ENCODE results near the gene RHOBTB3.

RHOBTB3 gene

DNA sequence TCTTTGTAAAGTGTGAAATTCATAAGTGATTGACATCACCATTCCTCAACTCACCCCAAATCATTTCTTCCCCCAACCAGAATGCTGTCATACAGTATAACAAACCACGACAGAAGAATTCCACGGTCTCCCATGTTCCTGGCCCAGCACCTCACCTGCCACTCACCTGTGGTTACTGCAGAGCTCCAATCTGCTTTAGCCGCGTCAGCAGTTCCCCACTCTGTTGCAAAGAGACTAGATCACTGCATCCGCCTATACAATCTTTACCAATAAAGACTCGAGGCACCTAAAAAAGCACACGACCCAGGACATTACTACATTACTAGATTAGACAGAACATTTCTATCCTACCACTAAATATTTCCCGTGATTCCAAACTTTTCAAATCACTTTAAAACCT is 85.2 kb downstream of the RHOBTB3 start:
- H3K4me3 ChIP-seq (replicated peaks; ENCODE audit: low read depth, low read length), result no peak overlapping the region
- no peak for DNase-seq (ENCODE audit: low read depth)
- TF ChIP-seq, protein P1, sequence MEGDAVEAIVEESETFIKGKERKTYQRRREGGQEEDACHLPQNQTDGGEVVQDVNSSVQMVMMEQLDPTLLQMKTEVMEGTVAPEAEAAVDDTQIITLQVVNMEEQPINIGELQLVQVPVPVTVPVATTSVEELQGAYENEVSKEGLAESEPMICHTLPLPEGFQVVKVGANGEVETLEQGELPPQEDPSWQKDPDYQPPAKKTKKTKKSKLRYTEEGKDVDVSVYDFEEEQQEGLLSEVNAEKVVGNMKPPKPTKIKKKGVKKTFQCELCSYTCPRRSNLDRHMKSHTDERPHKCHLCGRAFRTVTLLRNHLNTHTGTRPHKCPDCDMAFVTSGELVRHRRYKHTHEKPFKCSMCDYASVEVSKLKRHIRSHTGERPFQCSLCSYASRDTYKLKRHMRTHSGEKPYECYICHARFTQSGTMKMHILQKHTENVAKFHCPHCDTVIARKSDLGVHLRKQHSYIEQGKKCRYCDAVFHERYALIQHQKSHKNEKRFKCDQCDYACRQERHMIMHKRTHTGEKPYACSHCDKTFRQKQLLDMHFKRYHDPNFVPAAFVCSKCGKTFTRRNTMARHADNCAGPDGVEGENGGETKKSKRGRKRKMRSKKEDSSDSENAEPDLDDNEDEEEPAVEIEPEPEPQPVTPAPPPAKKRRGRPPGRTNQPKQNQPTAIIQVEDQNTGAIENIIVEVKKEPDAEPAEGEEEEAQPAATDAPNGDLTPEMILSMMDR (IDR thresholded peaks at IDR 0.05; ENCODE audit: low read length, missing control alignments), result no peak

DNA sequence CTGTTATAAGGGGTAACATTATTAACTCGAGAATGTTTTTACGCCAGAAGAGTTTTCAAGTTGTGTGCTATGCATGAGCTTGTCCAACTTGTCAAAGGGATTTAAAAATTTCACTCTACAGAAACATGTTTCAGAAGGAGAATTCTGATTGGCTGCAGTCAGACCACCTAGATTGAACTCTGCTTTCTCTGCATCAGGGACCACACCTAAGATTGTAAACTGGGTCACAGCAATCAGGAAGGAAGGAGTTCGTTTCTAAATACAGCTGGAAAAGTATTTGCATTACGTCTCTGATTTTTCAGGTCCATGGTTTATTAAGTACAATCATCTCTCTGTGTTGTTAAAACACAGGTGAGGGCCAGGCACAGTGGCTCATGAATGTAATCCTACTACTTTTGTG is 85.6 kb downstream of the RHOBTB3 start:
- no peak overlapping the region for H3K4me3 ChIP-seq (replicated peaks; ENCODE audit: low read depth, low read length)
- no peak for DNase-seq (ENCODE audit: low read depth)
- TF ChIP-seq, protein P1 (IDR thresholded peaks at IDR 0.05; ENCODE audit: low read length, missing control alignments), result no peak

DNA sequence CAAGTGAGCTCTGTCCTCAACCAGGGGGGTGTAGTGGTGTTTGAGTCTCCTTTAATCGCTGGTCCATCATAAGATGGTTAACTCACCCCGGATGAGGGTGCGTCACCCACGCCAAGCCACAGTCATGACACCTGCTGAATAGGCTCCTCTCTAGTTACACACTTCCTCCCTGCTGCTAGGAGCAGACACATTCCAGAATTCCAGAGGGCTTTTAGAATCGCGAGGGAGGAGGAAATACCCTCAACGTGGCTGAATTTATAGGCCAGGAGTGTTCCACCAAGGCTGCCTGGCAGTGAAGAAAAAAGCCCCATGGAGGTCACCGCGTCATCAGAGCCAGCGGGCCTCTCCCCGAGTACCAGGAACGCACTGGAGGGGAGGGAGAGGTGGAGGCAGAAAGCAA is 86.3 kb downstream of the RHOBTB3 start:
- H3K4me3 ChIP-seq (replicated peaks; ENCODE audit: low read depth, low read length), result no peak overlapping the region
- TF ChIP-seq, protein P1 (IDR thresholded peaks at IDR 0.05; ENCODE audit: low read length, missing control alignments), result no peak
- DNase-seq (ENCODE audit: low read depth), result no peak

DNA sequence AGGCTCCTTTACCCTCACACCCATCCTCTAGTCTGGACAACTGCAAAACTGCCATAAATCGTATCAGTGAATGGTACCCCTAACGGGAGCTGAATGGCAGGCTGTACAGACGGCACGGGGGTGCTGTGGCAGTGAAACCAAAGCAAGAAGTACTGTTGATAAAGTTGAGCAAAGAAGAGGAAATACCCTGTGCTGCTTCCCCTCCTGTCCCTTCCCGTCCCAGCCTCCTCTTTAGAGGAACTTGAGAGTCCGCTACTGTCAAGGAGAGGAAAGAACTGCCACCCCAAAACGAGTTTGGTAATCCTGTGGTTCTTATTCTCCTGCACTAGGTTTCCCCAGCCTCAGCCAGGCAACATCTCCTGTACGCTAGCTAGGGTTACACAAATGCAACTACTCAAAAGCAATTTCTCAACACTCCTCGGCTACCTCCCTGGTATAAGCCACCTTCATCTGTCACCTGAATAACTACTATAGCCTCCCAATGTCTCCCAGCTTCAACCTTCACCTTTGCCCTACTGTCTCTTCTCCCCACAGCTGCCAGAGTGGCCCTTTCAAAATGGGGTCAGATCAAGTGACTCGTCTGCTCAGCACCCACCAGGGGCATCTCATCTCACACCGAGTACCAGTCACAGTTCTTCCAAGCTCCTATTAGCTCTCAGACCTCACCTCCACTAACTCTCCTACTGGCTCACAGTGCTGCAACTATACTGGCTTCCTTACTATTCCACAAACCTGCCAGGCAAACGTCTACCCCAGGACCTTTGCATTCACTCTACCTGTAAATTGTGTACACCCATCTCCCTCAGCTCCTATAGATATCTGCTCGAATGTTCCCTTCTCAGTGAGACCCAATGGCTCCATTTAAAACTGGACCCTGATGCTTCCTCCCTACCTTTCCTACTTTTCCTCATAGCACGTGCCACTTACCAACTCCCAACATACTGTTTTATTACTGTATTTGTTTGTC is 87.3 kb downstream of the RHOBTB3 start:
- TF ChIP-seq, protein P1 (IDR thresholded peaks at IDR 0.05; ENCODE audit: low read length, missing control alignments), result no peak
- DNase-seq (ENCODE audit: low read depth), result no peak
- H3K4me3 ChIP-seq (replicated peaks; ENCODE audit: low read depth, low read length), result peak overlapping the region; percentile 11

DNA sequence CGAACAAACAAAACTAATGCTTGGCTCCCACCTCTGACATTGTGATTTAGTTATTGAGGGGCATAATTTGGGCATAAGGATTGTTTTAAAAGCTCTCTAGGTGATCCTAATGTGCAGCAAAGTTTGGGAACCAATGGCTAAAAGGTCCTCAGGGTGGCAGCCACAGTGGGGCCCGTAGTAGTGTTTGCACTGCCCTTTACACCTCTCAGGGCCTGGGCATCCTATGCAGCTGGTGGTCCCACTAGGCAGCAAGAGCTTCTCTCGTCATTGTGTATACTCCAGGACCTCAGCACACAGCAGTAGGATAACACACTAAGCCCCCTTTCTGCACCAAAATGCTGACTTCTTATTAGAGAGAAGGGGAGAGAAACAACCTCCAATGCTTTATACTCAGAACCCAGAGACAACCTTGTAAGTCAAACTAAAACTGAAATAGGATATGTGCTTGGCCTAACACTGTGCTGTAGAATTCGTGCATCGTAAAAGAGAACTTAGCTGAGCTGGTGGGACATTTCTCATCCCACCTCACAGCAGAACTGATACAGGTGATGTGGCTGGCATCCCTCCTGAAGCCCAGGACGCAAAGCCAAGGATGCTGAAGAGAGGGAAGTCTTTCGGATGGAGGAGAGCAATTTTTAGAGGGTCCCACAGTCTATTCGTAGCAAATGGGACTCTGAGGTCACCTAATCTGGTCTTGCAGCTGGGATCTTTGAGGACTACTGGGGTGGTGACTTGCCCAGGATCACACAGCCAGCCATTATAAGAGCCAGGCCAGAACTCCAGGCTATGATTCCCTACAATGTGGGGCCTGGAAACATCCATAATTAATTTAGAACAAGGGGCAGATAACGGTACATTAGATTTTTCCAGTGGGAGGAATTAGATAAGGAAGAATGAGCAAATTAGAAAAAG is 90.2 kb downstream of the RHOBTB3 start:
- TF ChIP-seq, protein P1 (IDR thresholded peaks at IDR 0.05; ENCODE audit: low read length, missing control alignments), result no peak
- no peak for DNase-seq (ENCODE audit: low read depth)
- peak overlapping the region; percentile 97 for H3K4me3 ChIP-seq (replicated peaks; ENCODE audit: low read depth, low read length)

DNA sequence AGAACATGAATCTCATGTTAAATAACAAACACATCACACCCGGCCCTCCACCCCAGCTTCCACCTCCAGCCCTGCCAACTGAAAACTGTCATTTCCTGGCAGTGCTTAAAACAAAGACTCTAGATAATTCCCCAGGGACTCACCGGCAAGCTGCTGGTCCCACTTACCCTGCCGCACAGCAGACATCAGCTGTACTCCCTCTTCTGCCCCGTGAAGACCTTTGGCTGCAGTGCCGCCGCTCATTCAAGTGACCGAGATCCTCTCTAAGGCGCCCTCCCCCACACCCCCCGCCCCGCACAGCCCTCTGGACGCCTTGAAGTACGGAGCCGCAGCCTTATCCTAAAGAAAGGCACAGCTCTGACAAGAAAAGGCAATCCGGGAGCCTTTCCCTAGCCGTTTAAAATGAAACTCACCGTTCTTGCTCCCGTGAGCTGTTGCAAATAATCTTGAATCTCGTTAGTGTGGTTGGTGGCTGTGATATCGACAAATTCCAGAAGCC is 91.0 kb downstream of the RHOBTB3 start:
- peak; percentile 77 for DNase-seq (ENCODE audit: low read depth)
- H3K4me3 ChIP-seq (replicated peaks; ENCODE audit: low read depth, low read length), result peak overlapping the region; percentile 97
- TF ChIP-seq, protein P1 (IDR thresholded peaks at IDR 0.05; ENCODE audit: low read length, missing control alignments), result no peak
